ENCODE results near the gene KCTD2.
A peak's percentile ranks its signal among the peaks of the same experiment; 100 is the strongest.
"Not testable (repeated sequence)": the region's sequence is repeated elsewhere in the genome, so short reads cannot be mapped to it uniquely, and the experiment has no call there.

The KCTD2 gene

GRCh38 chr17:75046407-75047289, at the start of gene KCTD2, which contains the start of gene ATP5PD:
Gene KCTD2 (plus strand): TSS chr17:75047225. CDS start chr17:75047251, 26 bp downstream.
Gene ATP5PD (minus strand): TSS chr17:75046969. CDS start chr17:75042650, 4,319 bp downstream.
- peak; percentile 47 to 98 (median 93) for DNase-seq

- DNase-seq: no peak
Measured at GRCh38 chr17:74998783-74999182, 48.2 kb upstream of the KCTD2 start.

GRCh38 chr17:74999523-74999922, 47.5 kb upstream of the KCTD2 start:
- no peak for DNase-seq

GRCh38 chr17:75001915-75002843, 44.8 kb upstream of the KCTD2 start:
- DNase-seq: no peak

- no peak for DNase-seq
Measured at GRCh38 chr17:75003070-75003956, 43.7 kb upstream of the KCTD2 start.

- no peak for DNase-seq
Measured at GRCh38 chr17:75003957-75004355, 43.1 kb upstream of the KCTD2 start.

GRCh38 chr17:75004371-75004770, 42.7 kb upstream of the KCTD2 start:
- DNase-seq: no peak

- no peak for DNase-seq
Measured at GRCh38 chr17:75005291-75005690, 41.7 kb upstream of the KCTD2 start.

GRCh38 chr17:75006084-75006483, 40.9 kb upstream of the KCTD2 start:
- DNase-seq: not testable (repeated sequence)

GRCh38 chr17:75006653-75007052, 40.4 kb upstream of the KCTD2 start:
- DNase-seq: no peak

GRCh38 chr17:75008373-75008772, 38.7 kb upstream of the KCTD2 start:
- DNase-seq: no peak

- no peak for DNase-seq
Measured at GRCh38 chr17:75009139-75009724, 37.8 kb upstream of the KCTD2 start.

GRCh38 chr17:75010683-75011400, 36.2 kb upstream of the KCTD2 start:
- DNase-seq: peak in 3 of 51 donors; percentile 10 to 36 (median 28)

- DNase-seq: peak in 26 of 51 donors; percentile 16 to 69 (median 36)
Measured at GRCh38 chr17:75011401-75012095, 35.5 kb upstream of the KCTD2 start.

GRCh38 chr17:75012096-75012345, 35.0 kb upstream of the KCTD2 start:
- peak in 2 of 51 donors; percentile 29 to 77 for DNase-seq

GRCh38 chr17:75012346-75013091, 34.5 kb upstream of the KCTD2 start, which contains the start of gene MRPL58:
Gene MRPL58 (plus strand): TSS chr17:75012670. CDS start chr17:75012687, 17 bp downstream.
- peak; percentile 30 to 94 (median 79) for DNase-seq

GRCh38 chr17:75013092-75013559, 33.9 kb upstream of the KCTD2 start:
- no peak for DNase-seq

GRCh38 chr17:75019146-75019545, 27.9 kb upstream of the KCTD2 start:
- DNase-seq: peak in 3 of 51 donors; percentile 9 to 32 (median 11)

Measured in hypothalamus (tissue), 51 donors.